Posterior cingulate gyrus (tissue), 11 donors: ENCODE results near the gene KCNIP4.

Experiments used
- DNase-seq, 10 donors: peaks; one replicate each; pipeline versions ENCODE4 v3.0.0 to v3.0.0-alpha.2; 2020 to 2021; ENCODE audit warnings: mixed read lengths in 3 of 10
- intact Hi-C: fragments of 100-400 bp; cut with DNase I; formaldehyde crosslinking; loops from one replicate; pipeline ENCODE4 v1.15.1; 2023

Gene KCNIP4

GRCh38 chr4:21271439-21272052 lies 677.0 kb downstream of the KCNIP4 start:
- no peak for DNase-seq
- intact Hi-C loops, result no loop called here

DNA sequence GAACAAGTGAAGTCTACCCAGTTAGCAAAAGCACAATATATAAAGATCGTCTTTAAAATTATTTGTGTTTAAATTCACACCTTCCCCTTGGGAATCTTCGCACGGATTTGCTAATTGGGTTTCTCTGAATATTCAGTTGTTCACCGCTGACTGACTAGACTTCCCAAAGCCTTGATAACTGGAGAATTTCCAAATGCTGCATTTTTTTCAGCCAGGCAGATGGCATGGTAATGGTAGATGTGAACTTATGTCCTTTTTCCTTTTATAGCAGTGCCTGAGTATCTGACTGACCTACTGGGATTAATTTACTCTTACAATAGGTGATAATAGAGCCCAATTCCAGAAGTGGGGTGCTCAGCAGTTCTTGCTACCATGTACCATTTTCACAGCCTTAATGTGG lies 700.2 kb downstream of the KCNIP4 start:
- intact Hi-C loops, result no loop called here
- DNase-seq, result no peak

DNA sequence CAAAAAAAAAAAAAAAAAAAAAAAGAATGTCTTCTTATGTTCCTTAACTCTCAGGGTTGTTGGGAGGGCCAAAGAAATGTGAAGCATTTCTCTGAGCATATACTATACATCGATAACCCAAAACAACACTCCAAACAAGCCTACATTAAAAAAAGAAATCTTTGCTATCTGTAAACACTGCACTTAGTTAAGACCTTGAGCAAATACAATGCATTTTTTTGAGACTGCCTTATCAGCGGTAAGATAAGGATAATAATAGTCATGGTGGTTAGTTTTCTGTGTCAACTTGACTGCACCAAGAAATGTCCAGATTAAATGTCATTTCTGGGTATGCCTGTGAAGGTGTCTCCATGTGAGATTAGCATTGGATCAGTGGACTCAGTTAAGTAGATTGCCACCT lies 706.4 kb downstream of the KCNIP4 start:
- intact Hi-C loops, result no loop called here
- DNase-seq, result no peak

DNA sequence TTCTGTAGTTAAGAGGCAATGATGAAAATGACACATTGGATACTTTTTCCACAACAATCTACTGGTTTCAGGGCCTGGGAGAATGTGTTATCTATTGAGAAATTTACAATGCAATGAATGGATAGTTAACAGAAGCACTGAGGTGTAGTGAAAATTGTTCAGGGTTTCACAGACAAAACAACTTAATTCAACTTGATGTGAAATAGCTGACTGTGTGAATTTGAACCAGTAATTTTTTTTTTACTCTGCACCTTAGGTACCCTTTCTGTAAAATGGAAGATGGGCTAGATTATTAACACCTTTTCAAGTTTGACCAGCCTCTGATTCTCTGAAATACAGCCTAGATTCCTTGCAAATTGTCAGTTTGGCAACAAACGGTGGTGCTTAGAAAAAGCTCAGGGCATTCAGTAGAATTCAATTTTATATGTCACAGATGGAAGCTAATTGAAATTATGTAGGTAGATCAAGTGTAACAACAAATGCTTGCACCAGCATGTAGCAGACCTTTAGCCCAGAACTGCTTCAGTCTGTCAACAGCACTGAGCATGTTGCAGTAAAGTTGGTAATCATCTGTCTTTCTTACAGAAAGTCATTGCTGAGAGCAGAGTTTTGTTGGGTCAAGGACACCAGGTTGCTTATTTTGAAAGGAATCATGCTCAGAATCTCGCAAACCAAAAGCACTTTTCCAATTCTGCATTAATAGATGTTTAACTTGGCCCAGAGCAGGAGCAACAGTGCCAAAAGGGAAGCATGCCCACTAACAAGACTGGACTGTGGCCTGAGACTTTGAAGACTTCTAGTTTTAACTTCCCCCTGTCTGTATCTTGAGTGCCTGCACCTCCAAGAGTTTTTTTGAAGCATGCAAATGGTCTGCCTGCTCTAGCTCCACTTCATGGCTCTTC lies 721.7 kb downstream of the KCNIP4 start:
- intact Hi-C loops, result no loop called here
- DNase-seq, result no peak

DNA sequence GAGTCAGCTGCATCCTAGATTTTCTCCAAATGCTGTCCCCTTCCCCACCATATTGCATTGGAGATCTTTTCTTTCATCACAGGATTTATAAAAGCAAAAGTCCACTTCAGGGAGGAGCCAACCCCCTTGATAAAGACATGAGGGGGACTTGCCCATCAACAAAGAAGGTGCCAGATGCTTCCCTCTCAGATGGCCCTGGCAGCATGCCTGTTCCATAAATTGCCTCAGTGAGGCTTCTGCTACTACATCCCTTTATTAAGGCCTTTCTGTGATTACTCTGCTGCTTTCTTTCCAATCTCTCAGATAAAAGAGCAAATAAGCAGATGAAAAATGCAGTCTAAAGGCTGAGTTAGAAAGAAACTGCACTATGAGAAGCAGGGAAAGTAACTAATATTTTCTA lies 736.7 kb downstream of the KCNIP4 start:
- DNase-seq, result no peak
- intact Hi-C loops, result no loop called here

DNA sequence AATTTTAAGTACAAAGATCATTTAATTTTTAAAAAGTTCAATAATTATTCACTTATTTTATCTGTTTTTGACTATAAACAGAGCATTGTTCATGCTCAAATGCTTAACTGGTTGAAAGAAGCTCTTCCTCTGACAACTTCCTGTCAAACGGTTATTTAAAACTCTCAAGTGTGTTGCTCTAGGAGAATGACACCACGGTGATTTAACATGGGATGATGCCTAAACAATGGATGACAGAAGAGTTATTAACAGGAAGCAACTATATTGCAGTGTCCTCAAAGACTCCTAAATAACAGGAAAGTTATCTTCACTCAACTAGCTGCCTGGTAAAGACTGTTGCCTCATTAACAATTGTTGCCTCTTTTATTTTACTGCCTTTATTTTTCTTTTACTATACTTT lies 738.7 kb downstream of the KCNIP4 start:
- DNase-seq, result no peak
- intact Hi-C loops, result no loop called here

GRCh38 chr4:21205821-21206531 lies 742.6 kb downstream of the KCNIP4 start:
- DNase-seq, result no peak
- intact Hi-C loops, result no loop called here

DNA sequence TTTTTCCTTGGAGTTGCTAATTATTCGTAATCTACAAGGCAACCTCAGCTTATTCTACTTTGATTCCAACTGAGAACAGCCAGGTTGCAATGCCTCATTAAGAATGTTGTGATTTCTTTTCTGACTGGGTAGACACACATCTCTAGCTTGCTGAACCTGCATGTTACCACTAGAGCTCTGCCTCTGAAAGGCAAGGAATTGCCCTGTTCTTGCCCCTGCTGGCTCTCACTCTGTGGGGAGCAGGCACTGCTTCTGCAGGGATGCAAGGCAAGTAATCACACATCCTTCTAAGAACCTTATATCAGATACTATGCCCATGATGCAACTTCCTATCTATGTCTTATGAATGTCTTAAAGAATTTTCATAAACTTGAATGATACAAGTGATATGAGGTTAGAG lies 745.2 kb downstream of the KCNIP4 start:
- DNase-seq, result no peak
- intact Hi-C loops, result no loop called here

DNA sequence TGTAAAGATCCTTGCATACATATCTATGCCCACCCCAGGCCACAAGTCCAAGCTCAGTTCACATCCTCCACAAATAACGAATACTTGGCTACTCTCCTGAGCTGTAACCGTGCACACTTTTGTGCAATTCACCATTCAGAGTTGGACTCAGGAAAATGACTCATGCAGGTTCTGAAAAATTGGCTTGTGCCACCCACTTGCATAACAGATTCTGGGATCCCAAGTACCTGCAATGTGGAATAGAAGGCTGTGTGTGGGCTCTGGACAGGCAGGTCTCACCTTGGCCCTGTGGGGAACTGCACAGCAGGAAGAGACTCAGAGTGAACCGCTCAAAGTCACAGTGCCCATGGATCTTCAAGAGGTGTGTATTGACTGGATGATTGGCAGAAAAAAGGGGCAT lies 745.6 kb downstream of the KCNIP4 start:
- intact Hi-C loops, result no loop called here
- peak in 1 of 10 donors; percentile 8 for DNase-seq

DNA sequence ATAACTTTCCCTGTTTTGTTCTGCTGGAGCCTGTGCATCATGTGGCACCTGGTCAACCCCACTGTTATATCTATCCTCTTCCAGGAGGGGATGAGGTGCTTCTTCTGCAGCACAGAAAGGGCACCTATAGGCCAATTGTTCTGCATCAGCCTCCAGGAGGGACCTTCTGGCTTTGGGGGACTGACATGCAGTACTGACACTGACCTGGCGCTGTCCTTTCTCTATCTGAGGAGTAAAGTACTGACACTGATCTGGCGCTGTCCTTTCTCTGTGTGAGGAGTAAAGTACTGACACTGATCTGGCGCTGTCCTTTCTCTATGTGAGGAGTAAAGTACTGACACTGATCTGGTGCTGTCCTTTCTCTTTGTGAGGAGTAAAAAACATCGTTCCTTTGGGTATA lies 749.9 kb downstream of the KCNIP4 start:
- intact Hi-C loops, result no loop called here
- no peak for DNase-seq

DNA sequence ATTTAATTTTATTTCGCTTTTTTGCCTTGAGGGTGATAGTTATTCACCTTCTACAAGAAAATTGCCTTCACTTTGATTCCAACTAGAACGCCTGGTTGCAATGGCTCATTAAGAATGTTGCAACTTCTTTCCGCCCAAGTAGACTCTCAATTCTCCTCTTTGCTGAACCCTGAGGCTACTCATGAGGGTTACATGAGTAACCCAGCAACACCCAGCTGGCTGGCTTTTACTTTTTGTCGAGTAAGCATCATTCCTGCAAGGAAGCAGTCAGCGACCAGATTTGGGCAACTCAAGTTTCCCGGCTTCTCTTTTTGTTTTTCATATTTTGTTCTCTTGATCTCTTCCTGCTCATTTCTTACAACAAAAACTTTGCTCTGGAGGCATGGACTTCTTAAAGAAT lies 752.9 kb downstream of the KCNIP4 start:
- DNase-seq, result no peak
- intact Hi-C loops, result no loop called here

GRCh38 chr4:21192367-21192766 lies 756.2 kb downstream of the KCNIP4 start:
- DNase-seq, result no peak
- intact Hi-C loops, result no loop called here

DNA sequence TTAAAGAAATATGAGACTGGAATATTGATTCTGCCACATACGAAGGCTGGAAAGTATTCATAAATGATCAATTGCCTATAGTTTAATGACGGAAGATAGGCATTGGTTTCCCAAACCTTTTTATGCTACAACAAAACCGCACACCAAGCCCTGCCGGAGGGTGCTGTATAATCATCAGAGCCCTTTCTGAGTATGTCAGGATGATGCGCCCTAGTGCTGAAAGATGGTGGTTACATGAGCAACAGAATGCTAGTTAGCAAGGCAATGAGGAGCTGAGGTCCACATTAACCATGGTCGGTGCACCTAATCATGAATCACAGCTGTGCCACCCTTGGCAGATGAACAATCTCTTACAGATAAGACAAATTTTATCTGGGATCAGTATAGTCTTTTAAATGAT lies 757.3 kb downstream of the KCNIP4 start:
- intact Hi-C loops, result no loop called here
- DNase-seq, result no peak

DNA sequence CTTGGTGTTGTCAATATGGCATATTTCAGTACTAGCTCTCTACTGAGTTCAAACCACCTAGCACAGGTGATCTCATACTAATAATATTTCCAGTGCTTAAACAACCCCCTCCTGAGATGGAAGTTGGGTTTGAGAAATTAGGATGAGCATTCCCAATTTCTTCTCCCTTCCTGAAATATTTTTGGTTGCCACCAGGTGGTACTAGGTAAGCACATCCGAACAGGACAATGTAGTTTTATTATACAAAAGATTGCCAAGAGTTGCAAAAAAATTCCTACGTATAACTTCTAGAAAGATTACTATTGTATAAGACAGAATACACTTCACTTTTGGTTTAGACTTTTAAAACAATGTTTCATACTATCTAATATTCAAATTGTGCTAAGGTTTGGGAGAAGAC lies 763.8 kb downstream of the KCNIP4 start:
- no peak for DNase-seq
- intact Hi-C loops, result no loop called here

- no peak for DNase-seq
- intact Hi-C loops, result no loop called here
Measured at GRCh38 chr4:21181716-21182115, 766.9 kb downstream of the KCNIP4 start.

DNA sequence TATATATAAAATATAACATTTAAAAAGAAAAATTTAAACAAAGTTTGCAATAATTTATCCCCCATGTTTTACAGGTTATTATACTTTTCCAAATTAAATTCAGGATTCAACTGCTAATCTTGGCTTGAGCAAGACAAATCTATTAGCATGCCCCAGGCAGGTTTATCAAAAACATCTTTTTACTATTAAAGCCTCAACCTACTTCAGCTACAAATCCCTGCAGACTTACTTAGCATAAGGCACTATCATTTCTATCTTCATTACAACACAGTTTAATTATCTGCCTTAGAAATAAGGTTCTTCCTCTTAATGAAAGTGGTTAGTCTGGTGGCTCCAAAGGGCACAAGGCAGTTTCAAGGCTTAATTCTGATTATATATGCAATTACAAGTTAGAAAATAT lies 770.7 kb downstream of the KCNIP4 start:
- DNase-seq, result no peak
- intact Hi-C loops, result no loop called here

GRCh38 chr4:21177092-21177491 lies 771.5 kb downstream of the KCNIP4 start:
- intact Hi-C loops, result no loop called here
- DNase-seq, result no peak

GRCh38 chr4:21167711-21168110 lies 780.9 kb downstream of the KCNIP4 start:
- DNase-seq, result no peak
- intact Hi-C loops, result no loop called here

- intact Hi-C loops, result no loop called here
- no peak for DNase-seq
Measured at GRCh38 chr4:21155367-21155766, 793.2 kb downstream of the KCNIP4 start.

- intact Hi-C loops, result no loop called here
Measured at GRCh38 chr4:21139327-21139726, 809.2 kb downstream of the KCNIP4 start.

GRCh38 chr4:21136051-21136630 lies 812.4 kb downstream of the KCNIP4 start:
- intact Hi-C loops, result no loop called here
- no peak for DNase-seq

More at GRCh38 chr4:21139327-21139726, 809.2 kb downstream of the KCNIP4 start:
- no peak for DNase-seq
